Endodermal cell (in vitro differentiated cells): Measurements from ENCODE around the gene PIAS4. TPM values are rescaled to one million over a fixed set of nuclear protein-coding genes. Genes with fewer than 3 reads are reported as not detected.

Experiments used
- DNase-seq: peaks from one replicate; pipeline ENCODE4 v3.0.0-alpha.2; 2017
- H3K27ac ChIP-seq: 2 replicates; pipeline ENCODE4 v1.5.1; 2013; ENCODE audit warnings: mild to moderate bottlenecking, low read depth, low read length, moderate library complexity
- H3K27me3 ChIP-seq: 2 replicates; pipeline ENCODE4 v1.6.1; 2013; ENCODE audit warnings: mild to moderate bottlenecking, low read length, moderate library complexity; ENCODE audit not compliant: insufficient read depth, control insufficient read depth, poor library complexity, severe bottlenecking
- H3K36me3 ChIP-seq: 2 replicates; pipeline ENCODE4 v1.7.0; 2013; ENCODE audit warnings: mild to moderate bottlenecking, low read length, moderate library complexity; ENCODE audit not compliant: control insufficient read depth, insufficient read depth
- H3K4me1 ChIP-seq: one replicate; pipeline ENCODE4 v1.7.0; 2013; ENCODE audit warnings: low read length; ENCODE audit not compliant: control insufficient read depth, insufficient read depth
- H3K4me3 ChIP-seq: 2 replicates; pipeline ENCODE4 v1.5.1; 2013; ENCODE audit warnings: mild to moderate bottlenecking, low read length, moderate library complexity
- H3K9ac ChIP-seq: 2 replicates; pipeline ENCODE4 v1.6.1; 2013; ENCODE audit warnings: mild to moderate bottlenecking, low read length, moderate library complexity; ENCODE audit not compliant: poor library complexity, severe bottlenecking; ENCODE audit errors: extremely low read depth
- H3K9me3 ChIP-seq: 2 replicates; pipeline ENCODE4 v1.6.1; 2013; ENCODE audit warnings: mild to moderate bottlenecking, low read length, moderate library complexity; ENCODE audit not compliant: control insufficient read depth
- H3K27ac Mint-ChIP-seq: 2 replicates; pipeline ENCODE4 v1.8.0; 2020; ENCODE audit warnings: mixed read lengths
- H3K27me3 Mint-ChIP-seq: 2 replicates; pipeline ENCODE4 v1.8.0; 2021; ENCODE audit warnings: mild to moderate bottlenecking, mixed read lengths; ENCODE audit not compliant: insufficient read depth
- H3K36me3 Mint-ChIP-seq: 2 replicates; pipeline ENCODE4 v1.8.0; 2020; ENCODE audit warnings: low read depth, mixed read lengths
- H3K4me1 Mint-ChIP-seq: 2 replicates; pipeline ENCODE4 v1.8.0; 2020; ENCODE audit warnings: mixed read lengths
- H3K4me3 Mint-ChIP-seq: 2 replicates; pipeline ENCODE4 v1.8.0; 2020; ENCODE audit warnings: mild to moderate bottlenecking, moderate library complexity, mixed read lengths
- H3K9me3 Mint-ChIP-seq: 2 replicates; pipeline ENCODE4 v1.8.0; 2020; ENCODE audit warnings: mild to moderate bottlenecking, mixed read lengths
- WGBS, 2 experiments: methylation state at CpG; one replicate each; pipeline versions ENCODE4 v1.1.5 to v1.1.7; 2013; ENCODE audit warnings: missing lambda C conversion rate in 2 of 2, mixed read lengths in 1 of 2; ENCODE audit not compliant: insufficient coverage in 1 of 2, insufficient read length in 1 of 2; 5-methylcytosine and 5-hydroxymethylcytosine counted together
- total RNA-seq, 2 donors: library from RNA; stranded (reverse); fragmentation: NEBNext Ultra II Directional in 1 of 2; extraction: Animal tissue kit (Norgen Biotek cat#: 25700) in 1 of 2; gene quantifications; 2 replicates in 1 of 2; 3 replicates in 1 of 2; pipeline ENCODE4 v1.2.1, GENCODE V29; 2021
- TF ChIP-seq, protein P1 (sequence below): fragments of 200-600 bp; sonication (generic); conservative IDR thresholded peaks from 2 replicates; pipeline ENCODE4 v1.5.0; 2021; ENCODE audit warnings: antibody characterized with exemption, mild to moderate bottlenecking

Gene PIAS4
- total RNA-seq, 2 donors from 2014 or later = 57.5 to 58.1 TPM

DNA sequence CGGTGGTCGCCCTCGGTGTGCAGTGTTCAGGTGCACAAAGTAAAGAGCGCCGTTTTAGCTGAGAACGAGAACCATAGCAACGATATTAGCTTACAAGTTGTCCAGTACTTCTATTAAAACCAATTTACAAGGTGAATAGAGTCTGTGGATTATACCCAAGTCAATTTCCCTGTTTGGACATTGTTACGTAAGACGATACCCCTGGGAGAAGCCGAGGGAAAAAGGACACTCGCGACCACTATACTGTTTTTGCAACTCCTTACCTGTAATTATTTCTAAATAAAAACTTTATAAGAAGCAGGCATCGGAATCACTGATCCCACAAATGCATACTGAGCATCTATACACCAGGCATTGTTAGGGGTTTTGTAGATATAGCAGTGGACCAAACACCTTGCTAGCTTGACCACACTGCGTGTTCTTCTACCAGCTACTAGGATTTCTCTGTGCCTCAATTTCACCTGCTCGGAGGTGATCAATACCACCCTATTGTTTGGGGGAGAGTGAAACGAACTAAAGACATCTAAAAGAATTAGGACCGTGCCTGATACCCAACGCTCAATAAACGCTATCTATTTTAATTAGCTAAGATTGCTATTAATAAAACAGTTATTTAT lies 21.8 kb upstream of the PIAS4 start:
- H3K4me3 Mint-ChIP-seq = peak overlapping the region; percentile 99
- peaks cover 27% of the 10 kb centered on the region for H3K4me1 Mint-ChIP-seq
- DNase-seq = peak; percentile 44
- peaks cover 44% of the 10 kb centered on the region for H3K36me3 Mint-ChIP-seq
- TF ChIP-seq, protein P1, sequence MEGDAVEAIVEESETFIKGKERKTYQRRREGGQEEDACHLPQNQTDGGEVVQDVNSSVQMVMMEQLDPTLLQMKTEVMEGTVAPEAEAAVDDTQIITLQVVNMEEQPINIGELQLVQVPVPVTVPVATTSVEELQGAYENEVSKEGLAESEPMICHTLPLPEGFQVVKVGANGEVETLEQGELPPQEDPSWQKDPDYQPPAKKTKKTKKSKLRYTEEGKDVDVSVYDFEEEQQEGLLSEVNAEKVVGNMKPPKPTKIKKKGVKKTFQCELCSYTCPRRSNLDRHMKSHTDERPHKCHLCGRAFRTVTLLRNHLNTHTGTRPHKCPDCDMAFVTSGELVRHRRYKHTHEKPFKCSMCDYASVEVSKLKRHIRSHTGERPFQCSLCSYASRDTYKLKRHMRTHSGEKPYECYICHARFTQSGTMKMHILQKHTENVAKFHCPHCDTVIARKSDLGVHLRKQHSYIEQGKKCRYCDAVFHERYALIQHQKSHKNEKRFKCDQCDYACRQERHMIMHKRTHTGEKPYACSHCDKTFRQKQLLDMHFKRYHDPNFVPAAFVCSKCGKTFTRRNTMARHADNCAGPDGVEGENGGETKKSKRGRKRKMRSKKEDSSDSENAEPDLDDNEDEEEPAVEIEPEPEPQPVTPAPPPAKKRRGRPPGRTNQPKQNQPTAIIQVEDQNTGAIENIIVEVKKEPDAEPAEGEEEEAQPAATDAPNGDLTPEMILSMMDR = no peak
- Histone ChIP-seq H3K4me1 (peaks cover 6% of the 10 kb centered on the region), H3K36me3 (peaks cover 40% of the 10 kb centered on the region), H3K9me3 (no peaks in the 10 kb centered on the region), H3K9ac (no peak overlapping the region), H3K27ac (no peak overlapping the region), H3K4me3 (peak overlapping the region; percentile 93), H3K27me3 (no peaks in the 10 kb centered on the region)
- no peaks in the 10 kb centered on the region for H3K27me3 Mint-ChIP-seq
- peak overlapping the region; percentile 99 for H3K27ac Mint-ChIP-seq
- no peaks in the 10 kb centered on the region for H3K9me3 Mint-ChIP-seq
- WGBS, 2 experiments = 5 to 9% methylated on average over 10 to 19 of the region's 19 CpGs

DNA sequence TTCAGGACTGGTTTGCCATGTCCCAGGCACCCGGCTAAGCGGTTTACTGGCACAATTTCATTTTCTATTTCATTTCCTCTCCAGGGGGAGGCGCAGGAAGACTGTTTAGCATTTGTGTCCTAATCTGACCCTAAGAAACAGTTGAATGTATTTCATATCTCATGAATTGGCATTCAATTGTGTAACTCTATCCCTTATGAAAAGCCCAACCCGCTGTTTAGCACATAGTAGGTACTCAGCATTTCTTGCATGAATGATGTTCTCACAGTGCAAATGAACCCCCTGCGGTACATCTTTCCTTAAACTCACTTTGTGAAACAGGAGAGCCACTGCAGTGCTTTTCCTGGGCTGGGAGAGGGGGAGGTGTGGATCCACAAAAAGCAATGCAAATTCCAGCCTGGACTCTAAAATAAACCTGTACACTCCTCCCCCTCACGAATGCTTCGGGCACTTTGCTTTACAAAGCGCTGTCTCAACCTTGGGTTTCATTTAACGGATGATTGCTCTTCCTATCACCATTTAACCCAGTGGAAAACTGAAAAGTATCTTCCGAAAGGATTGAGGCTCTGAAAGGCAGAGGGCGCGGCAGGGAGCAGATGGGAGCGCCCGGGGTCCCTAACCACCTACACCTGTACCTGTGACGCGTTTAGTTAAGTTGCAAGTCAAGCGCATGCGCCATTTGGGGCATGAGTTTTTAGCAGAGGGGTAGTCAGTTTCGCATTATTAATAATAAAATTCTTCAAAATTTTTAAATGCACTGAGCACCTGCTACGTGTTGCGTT lies 21.1 kb upstream of the PIAS4 start:
- TF ChIP-seq, protein P1 = peak; percentile 56
- no peaks in the 10 kb centered on the region for H3K27me3 ChIP-seq
- H3K27me3 Mint-ChIP-seq = no peaks in the 10 kb centered on the region
- no peaks in the 10 kb centered on the region for H3K9me3 ChIP-seq
- H3K4me1 Mint-ChIP-seq = peaks cover 25% of the 10 kb centered on the region
- H3K4me3 Mint-ChIP-seq = peak overlapping the region; percentile 99
- peak overlapping the region; percentile 93 for H3K4me3 ChIP-seq
- peaks cover 5% of the 10 kb centered on the region for H3K4me1 ChIP-seq
- peak; percentile 81 for DNase-seq
- no peak overlapping the region for H3K27ac ChIP-seq
- H3K9me3 Mint-ChIP-seq = no peaks in the 10 kb centered on the region
- WGBS, 2 experiments = 3 to 4% methylated on average over 19 to 21 of the region's 21 CpGs
- H3K36me3 Mint-ChIP-seq = peaks cover 37% of the 10 kb centered on the region
- peak overlapping the region; percentile 13 for H3K9ac ChIP-seq
- H3K36me3 ChIP-seq = peaks cover 33% of the 10 kb centered on the region
- peak overlapping the region; percentile 80 for H3K27ac Mint-ChIP-seq

DNA sequence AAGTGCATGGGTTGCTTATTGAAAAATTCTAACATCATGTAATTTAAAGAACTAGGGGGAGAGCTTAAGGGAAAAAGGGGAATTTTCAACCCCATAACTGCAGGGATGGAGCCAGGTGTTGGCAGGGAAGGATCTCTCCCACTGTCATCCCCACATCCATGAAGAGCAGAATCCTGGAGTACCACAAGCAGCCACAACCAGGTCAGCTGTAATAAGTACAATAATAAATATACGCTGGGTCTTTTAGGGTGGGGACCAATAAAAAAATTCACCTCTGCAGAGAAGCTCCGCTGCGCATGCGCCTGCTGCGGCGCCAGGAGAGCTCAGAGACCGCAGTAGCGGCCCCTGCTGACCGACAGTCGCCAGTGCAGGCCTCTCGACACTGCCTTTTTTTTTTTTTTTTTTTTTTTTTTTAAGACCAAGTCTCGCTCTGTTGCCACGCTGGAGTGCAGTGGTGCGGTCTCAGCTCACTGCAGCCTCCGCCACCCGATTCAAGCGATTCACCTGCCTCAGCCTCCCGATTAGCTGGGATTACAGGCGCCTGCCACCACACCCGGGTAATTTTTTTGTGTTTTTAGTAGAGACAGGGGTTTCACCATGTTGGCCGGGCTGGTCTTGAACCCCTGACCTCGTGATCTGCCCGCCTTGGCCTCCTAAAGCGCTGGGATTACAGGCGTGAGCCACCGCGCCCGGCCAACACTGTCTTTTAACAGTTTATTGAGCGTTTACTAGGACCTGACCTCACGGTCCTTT lies 19.7 kb upstream of the PIAS4 start:
- H3K9me3 ChIP-seq = no peaks in the 10 kb centered on the region
- H3K9ac ChIP-seq = no peak overlapping the region
- H3K36me3 ChIP-seq = peaks cover 20% of the 10 kb centered on the region
- H3K4me3 ChIP-seq = peak overlapping the region; percentile 93
- TF ChIP-seq, protein P1 = peak; percentile 86
- H3K27ac ChIP-seq = no peak overlapping the region
- Mint-ChIP-seq H3K27me3 (no peaks in the 10 kb centered on the region), H3K4me1 (peaks cover 21% of the 10 kb centered on the region), H3K4me3 (peak overlapping the region; percentile 99), H3K9me3 (no peaks in the 10 kb centered on the region), H3K36me3 (peaks cover 24% of the 10 kb centered on the region), H3K27ac (peak overlapping the region; percentile 64)
- no peaks in the 10 kb centered on the region for H3K27me3 ChIP-seq
- WGBS, 2 experiments = 21 to 31% methylated on average over 13 to 30 of the region's 30 CpGs
- peak; percentile 92 for DNase-seq
- H3K4me1 ChIP-seq = no peaks in the 10 kb centered on the region
